GM10266 (cell line): ENCODE measurements around the gene GPM6B.

ENCODE experiments used
- DNase-seq: peaks from one replicate; pipeline ENCODE4 v3.0.0; 2012; ENCODE audit errors: extremely low spot score
- TF ChIP-seq, protein P1 (sequence below): IDR thresholded peaks from 2 replicates; pipeline ENCODE4 v1.5.1; 2012; ENCODE audit warnings: mild to moderate bottlenecking, low read depth; ENCODE audit not compliant: control insufficient read depth, insufficient read depth; ENCODE audit errors: missing control alignments

The GPM6B gene

DNA sequence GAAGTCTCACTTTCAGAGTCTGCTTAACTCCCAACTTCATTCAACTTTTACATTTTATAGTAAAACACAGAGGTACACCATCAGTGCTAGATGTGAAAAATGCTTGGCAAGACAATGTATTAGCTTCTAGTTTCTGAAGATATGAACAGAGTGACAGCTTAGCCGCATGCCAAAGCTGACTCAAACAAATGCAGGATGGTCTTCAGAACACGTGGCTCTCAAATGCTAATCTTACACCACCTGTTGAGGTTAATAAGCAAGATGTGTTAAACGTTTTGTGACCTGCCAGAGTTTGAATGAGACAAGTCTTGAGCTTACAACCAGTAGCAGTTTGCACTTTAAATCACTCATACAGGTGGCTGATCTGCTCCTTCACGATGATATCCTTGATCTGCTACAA is 18.9 kb upstream of the GPM6B start:
- TF ChIP-seq, protein P1, sequence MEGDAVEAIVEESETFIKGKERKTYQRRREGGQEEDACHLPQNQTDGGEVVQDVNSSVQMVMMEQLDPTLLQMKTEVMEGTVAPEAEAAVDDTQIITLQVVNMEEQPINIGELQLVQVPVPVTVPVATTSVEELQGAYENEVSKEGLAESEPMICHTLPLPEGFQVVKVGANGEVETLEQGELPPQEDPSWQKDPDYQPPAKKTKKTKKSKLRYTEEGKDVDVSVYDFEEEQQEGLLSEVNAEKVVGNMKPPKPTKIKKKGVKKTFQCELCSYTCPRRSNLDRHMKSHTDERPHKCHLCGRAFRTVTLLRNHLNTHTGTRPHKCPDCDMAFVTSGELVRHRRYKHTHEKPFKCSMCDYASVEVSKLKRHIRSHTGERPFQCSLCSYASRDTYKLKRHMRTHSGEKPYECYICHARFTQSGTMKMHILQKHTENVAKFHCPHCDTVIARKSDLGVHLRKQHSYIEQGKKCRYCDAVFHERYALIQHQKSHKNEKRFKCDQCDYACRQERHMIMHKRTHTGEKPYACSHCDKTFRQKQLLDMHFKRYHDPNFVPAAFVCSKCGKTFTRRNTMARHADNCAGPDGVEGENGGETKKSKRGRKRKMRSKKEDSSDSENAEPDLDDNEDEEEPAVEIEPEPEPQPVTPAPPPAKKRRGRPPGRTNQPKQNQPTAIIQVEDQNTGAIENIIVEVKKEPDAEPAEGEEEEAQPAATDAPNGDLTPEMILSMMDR = no peak
- no peak for DNase-seq

DNA sequence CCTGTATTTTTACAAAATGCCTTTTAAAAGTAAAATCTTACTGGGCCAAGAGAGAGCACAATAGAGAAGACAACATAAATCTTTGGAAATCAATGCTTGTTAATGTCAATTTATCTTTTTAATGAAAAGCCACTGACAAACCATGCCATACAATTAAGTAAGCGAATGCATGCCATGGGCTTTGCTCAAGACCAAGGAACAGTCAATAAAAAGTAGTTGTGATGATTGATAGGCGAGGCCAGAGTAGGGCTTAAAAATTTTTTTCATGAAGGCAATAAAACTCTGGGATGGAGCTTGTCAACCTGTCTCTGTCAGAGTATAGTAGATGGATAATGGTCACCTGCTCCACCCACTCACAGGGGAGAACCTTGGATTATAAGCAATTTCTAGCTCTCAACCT is 17.5 kb upstream of the GPM6B start:
- DNase-seq = no peak
- TF ChIP-seq, protein P1 = no peak

DNA sequence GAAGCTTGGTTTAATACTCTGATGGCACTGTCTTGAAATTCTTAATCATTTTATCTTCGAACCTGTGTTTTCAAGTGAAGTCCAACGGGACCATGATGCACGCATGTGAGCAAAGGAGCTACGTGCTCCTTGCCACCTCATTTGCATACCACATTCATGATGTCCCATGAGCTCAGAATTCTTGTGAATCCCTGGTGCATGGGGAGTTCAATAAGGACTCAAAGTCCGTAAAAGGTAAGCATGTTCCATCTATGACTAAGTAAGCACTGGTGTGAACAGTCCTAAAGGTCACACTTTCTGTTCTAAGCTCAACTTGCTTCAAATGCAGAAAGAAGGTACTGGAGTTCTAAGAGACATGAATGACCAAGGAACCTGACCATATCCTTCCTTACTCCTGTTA is 13.1 kb upstream of the GPM6B start:
- TF ChIP-seq, protein P1 = no peak
- DNase-seq = no peak

GRCh38 chrX:13828392-13828791 is 11.5 kb upstream of the GPM6B start:
- no peak for DNase-seq
- TF ChIP-seq, protein P1 = no peak

DNA sequence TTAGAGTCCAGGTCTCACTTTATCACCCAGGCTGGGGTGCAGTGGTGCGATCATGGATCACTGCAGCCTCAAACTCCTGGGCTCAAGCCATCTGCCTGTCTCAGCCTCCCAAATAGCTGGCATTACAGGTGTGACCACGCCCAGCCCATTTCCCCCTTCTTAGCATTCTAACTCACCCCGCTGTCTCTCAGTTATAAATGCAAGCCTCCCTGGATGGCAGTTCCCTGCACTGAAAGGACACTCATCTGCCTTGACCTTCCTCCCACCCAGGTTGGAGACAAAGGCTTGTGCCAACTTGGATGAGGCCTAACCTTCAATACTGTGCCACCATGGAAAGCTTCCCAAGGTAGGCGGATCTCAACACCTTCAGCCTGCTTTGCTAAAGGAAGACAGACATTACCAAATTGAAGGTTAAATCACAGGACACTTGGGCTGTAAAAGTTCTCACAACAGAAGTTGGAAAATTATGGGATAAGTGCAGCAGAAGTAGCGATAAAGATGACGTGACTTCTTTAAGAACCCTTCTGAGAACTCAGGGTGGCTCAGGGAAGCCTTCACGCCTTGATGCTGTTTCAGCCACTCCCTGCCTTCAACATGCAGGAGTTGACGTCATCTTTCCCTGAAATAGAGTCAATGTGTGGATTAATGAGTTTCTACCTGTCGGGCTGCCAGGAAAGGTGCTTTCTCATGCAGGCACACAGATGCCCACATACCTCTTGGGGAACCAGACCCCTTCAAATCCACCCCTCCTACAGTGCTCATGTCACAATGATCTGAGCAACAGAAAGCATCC is 10.6 kb upstream of the GPM6B start:
- TF ChIP-seq, protein P1 = no peak
- DNase-seq = no peak

- TF ChIP-seq, protein P1 = no peak
- no peak for DNase-seq
Observed at GRCh38 chrX:13826770-13827169, 9.9 kb upstream of the GPM6B start.

DNA sequence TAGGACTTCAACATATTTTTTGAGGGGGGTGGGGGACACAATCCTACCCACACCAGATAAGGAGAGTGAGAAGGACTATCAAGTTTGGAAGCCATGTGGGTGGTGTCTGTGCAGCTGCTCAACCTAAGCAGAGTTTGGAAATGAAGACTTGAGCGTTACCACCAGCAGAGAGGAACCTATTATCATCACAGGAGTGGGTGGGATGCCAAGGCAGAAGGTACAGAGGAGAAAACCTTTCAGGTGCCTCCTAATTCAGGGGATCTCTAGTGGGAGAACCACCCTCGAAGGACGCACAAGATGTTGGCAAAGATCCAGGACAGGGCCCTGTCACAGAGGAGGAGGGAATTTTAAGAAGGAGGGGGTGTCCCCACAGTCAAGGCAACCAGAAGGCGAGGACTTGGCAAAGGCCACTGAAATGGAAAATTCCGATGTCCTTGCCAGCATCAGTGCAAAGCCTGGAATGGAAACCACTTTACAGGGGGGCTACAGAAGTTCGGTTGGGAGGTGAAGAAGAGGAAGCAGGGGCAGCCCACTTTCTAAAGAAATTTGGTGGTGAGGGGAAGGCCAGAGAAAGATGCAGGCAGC is 8.4 kb upstream of the GPM6B start:
- DNase-seq = no peak
- TF ChIP-seq, protein P1 = no peak
